ENCODE data around the gene AMDHD1. TPM values are rescaled to one million over a fixed set of nuclear protein-coding genes. Genes with fewer than 3 reads are reported as not detected.
A peak's percentile ranks its signal among the peaks of the same experiment; 100 is the strongest.

AMDHD1 gene, protein sequence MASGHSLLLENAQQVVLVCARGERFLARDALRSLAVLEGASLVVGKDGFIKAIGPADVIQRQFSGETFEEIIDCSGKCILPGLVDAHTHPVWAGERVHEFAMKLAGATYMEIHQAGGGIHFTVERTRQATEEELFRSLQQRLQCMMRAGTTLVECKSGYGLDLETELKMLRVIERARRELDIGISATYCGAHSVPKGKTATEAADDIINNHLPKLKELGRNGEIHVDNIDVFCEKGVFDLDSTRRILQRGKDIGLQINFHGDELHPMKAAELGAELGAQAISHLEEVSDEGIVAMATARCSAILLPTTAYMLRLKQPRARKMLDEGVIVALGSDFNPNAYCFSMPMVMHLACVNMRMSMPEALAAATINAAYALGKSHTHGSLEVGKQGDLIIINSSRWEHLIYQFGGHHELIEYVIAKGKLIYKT
- total RNA-seq = under 0.01 TPM in 2 replicates

DNA sequence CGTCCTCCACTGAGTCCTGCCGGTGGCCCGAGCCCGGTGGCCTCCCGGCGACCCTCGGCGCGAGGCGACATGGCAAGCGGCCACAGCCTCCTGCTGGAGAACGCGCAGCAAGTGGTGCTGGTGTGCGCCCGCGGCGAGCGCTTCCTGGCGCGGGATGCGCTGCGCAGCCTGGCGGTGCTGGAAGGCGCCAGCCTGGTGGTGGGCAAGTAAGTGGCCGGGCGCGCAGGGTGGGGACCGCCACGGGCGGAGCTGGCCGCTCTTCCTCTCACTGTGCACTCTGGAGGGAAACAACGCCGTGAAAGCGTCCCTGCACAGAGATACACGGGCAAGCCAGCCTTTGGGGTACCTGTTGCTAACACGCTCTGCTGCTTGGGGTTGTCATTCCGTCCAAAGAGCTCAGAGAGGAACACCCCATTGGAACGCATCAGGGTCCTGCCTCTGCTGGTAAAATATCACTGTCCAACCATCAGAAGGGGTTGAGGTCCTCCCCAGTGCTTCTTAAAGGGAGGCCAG lies at the start of gene AMDHD1:
TSS of gene AMDHD1 (plus strand) at position 2 of the 513 bp plus-strand sequence. CDS start at position 70, 68 bp downstream.
- peak; percentile 26 to 59 for DNase-seq (ENCODE audit: low read depth in 2 of 2)

DNA sequence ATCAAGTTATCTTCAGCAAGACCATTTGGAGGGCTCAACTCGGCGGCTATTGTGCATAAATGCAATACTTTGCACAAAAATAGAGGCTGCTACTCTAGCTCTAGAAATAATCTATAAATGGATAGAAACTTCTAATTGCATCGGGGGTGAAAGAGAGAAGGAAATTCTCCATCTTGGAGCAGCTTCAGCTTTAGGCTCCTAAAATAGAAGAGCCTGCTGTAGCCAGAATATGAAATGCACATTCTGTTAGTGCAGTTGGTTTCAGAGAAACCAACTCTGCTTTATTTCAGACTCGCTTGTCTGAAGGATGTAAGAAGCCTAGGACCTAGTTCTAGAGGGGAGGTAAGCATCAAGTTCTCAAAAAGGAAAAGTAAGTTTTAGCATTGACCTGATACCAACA lies 46.3 kb upstream of the AMDHD1 start:
- DNase-seq (ENCODE audit: low read depth in 2 of 2) = no peak

DNA sequence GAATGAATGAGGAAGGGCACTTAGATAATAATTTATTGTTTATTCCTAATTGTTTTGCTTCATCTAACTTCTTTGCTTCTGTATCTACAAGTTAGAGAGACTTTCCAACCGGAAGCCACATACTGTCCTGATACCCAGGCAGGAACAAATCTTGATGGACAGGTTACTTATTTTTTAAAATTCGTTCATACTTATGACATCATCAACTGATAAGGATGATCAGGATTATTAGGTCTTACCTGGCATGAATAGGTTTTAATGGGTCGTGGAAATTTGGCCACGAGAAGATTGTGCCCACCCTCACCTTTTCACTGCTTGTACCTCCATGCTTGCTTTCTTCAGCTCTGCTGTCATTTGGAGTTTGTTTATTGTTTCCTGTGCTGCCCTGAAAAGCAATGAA lies 45.0 kb upstream of the AMDHD1 start:
- no peak for DNase-seq (ENCODE audit: low read depth in 2 of 2)

DNA sequence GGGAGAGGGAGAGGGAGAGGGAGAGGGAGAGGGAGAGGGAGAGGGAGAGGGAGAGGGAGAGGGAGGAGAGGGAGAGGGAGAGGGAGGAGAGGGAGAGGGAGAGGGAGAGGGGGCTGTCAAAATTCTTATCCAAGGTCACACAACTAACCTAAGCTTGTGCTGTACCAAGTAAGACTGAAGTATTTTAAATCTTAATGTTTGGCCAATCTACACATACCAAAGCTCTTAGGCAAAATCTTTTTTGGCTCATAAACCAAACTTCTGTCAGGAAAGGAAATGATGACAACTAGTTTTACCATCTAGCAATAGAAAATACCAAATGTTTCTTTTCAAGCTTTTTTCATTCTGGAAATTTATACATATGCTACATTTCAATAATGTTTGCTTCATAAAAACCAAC lies 34.6 kb upstream of the AMDHD1 start:
- peak; percentile 3 to 48 for DNase-seq (ENCODE audit: low read depth in 2 of 2)

DNA sequence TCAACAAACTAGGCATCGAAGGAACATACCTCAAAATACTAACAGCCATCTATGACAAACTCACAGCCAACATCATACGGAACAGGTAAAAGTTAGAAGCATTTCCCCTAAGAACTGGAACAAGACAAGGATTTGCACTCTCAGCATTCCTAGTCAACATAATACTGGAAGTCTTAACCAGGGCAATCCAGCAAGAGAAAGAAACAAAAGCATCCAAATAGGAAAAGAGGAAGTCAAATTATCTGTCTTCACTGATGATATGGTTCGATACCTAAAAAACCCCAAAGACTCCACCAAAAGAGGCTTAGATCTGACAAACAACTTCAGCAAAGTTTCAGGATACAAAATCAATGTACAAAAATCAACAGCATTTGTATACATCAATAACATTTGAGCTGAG lies 33.3 kb upstream of the AMDHD1 start:
- DNase-seq (ENCODE audit: low read depth in 2 of 2) = no peak

DNA sequence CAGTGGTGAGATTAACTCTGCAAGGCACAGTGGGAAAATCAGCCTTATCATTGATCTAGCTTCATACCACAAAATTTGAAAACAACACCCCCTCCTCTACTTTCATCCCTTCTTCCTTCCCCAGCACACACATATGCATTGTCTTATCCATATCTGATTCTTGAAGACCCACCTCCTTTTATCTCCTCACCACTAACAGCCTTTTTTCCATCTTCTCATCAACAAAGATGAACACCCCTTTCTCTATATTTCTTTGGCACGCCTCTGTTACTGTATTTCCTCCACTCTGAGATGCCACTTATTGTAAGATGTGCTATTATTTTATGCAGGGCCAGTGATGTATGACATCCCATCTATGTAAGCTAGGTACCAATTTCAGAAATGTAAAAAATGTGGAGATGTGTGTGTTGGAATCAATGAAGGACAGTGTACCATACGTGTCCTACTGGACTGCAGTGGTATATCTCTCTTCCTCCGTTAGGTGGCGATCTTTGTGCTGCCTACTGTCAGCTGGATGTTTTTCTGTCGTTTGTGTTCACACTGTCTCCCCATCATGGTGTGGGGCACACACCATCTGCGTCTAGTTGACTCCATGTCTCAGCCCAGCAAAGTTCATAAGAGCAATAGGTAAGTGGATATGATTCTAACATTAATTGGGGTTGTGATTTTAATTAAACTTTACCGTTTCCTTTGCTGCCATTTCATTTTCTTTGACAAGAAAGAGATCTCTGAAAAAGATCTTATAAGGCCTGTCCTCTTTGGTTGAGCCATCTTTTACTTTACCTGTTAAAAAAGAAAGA lies 24.7 kb upstream of the AMDHD1 start:
- DNase-seq (ENCODE audit: low read depth in 2 of 2) = peak; percentile 39 to 60

DNA sequence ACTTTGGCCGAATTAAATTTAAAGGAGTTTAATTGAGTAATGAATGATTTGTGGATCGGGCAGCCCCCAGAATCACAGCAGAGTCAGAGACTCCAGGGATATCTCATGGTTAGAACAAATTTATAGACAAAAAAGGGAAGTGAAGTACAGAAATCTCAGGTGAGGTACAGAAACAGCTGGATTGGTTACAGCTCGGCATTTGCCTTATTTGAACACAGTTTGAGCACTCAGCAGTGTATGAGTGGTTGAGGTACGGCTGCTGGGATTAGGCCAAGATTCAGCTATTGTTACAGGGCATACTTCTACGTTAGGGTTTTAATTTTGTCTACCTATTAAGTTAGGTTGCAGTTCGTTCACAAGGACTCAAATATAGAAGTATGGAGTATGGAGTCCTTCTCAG lies 24.0 kb upstream of the AMDHD1 start:
- DNase-seq (ENCODE audit: low read depth in 2 of 2) = no peak

DNA sequence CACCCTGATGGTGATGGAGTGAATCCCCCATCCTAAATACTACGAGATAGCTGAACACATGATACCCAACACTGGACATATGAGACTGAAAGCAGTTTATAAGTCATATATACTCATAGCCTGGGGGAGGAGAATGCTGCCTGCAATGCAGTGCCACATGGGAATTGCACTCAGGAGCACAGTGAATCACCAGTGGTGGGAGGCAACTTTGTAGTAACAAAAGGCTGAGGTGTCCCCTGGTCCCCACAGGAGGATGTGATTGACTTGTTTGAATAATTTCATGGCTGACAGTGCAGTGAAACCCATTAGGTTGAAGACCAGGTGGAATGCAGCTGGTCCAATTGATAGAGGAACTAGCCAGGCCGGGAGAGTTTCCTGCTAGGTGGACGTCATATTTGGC lies 20.9 kb upstream of the AMDHD1 start:
- DNase-seq (ENCODE audit: low read depth in 2 of 2) = no peak

DNA sequence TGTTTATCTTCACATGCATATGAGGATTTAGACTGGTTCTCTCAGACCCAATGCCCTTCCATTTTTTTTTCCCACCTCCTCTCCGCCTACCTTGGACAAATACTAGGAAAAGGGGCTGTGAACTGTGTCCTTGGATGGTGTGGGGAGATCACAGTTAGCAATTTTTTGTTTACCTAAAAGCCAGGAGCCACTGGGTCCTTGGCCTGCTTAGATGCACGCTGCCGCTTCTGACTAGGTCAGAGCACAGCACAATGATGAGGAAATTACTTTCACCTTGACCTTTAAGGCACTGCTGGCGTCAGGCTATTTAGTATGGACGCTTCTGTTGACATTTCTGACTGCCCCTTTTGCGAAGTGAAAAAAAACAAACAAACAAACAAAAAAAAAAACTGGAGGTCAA lies 2.6 kb upstream of the AMDHD1 start:
- no peak for DNase-seq (ENCODE audit: low read depth in 2 of 2)

DNA sequence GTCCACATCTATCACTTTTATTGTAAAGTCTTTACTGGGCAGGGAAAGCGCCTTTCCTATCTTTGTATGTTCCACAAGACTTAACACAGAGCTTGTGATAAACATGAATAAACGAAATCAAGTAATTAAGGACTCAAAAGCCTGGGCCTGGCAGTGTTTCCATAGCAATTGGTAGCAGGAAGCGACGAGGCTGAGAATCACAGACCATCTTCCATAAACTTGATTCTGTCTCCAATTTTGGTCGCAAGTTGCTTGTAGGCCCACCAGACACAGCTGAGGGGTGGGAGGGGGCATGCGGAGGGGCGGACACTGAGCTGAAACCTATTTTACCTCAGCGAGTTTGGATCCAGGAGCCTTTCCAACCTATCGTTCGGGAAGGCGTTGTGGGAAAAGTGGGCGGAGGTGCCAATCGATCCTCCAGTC lies 1.0 kb upstream of the AMDHD1 start:
- DNase-seq (ENCODE audit: low read depth in 2 of 2) = no peak

DNA sequence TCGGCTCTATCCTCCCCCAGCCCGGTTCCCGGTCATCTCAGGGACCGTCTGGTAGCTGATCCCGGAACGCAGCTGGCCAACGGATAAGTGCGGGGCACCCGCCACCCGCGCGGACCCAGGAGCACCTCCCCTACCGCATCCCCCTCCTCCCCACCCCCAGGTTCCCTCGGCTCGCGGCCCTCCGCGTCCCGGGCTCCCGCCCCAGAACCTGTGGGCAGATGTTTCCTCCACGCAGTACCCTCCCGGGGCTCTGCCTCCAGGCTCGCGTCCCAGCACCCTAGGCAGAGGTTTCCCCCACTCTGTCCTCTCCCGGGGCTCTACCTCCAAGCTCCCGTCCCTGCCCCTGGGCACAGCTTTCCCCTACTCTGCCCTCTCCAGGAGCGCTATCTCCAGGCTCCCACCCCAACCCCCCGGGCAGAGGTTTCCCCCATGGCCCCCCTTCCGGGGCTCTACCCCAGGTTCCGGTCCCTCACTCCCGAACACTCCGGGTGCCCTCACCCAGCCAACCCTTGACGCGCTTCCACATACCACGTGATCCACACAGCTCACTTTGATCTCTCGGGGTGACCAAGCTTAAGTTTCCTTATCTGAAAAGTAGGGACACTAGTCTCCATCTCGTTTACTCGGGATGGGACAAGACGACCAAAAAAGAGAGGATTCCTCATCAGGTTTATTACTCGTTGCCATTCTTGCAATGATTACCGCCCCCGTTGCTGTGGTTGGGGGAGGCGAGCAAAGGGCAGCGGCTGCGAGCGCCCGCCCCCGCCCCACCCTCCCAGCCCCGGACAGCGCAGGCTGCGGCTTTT lies 404 bp upstream of the AMDHD1 start, which contains the start of gene CCDC38:
TSS of gene CCDC38 (minus strand) at position 91 of the 806 bp plus-strand sequence. CDS start 6,105 bp downstream, outside the sequence.
- DNase-seq (ENCODE audit: low read depth in 2 of 2) = peak in 1 of 2 donors; percentile 9

DNA sequence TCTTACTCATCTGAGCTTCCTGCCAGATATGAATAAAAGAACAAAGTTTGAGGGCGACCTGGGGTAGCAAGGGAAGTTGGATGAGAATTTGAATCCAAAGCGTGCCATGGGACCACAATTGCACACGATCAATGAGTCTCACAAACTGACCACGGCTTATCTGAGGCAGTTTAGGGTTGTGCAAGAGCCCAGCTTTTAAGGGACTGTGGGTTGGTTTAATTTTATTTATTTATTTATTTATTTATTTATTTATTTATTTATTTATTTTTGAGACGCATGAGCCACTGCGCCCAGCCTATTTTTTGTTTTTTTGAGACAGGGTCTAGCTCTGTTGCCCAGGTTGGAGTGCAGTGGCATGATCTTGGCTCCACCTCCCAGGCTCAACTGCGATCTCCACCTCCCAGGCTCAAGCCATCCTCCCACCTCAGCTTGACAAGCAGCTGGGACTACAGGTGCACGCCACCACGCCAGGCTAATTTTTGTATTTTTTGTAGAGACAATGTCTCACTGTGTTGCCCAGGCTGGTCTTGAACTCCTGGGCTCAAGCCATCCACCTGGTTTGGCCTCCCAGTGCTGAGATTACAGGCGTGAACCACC lies 1.1 kb downstream of the AMDHD1 start:
- no peak for DNase-seq (ENCODE audit: low read depth in 2 of 2)

DNA sequence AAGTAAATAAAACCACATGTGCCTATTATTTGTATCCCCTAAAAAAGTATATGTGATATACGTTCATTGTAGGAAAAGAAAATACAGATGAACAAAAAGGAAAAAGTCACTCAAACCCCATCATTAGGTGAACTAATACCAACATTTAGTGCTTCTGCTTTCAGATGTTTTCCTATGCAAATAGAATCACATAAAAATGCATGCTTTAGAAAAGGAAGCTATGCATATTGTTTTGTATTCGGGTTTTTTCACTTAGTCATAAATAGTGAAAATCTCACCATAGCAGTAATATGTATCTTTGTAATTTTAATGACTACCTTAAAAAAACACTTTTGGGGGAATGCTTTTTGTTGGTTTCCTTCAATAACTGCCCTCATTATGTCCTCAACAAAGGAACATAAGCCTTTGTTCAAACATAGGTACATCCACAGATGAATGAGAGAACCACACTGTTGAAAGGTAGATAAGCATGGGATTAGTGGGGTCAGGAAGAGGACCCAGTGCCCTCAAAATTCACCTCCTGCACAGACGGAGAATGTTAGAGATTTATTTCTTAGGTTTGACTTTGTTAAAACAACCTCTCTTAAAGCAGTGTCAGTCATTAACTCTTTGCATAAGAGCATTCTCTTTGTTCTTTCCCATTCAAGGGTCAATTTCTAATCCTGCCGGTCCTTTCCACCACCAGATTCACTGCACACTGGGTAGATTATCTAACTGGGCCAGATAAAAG lies 6.5 kb downstream of the AMDHD1 start:
- DNase-seq (ENCODE audit: low read depth in 2 of 2) = no peak

DNA sequence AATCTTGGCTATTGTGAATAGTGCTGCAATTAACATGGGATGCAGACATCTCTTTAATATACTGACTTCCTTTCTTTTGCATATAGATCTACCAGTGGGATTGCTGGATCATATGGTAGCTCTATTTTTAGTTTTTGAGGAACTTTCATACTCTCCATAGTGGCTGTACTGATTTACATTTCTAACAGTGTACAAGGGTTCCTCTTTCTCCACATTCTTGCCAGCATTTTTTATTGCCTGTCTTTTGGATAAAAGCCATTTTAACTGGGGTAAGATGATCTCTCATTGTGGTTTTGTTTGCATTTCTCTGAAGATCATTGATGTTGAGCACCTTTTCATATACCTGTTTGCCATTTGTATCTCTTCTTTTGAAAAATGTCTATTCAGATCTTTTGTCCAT lies 8.4 kb downstream of the AMDHD1 start:
- DNase-seq (ENCODE audit: low read depth in 2 of 2) = no peak

DNA sequence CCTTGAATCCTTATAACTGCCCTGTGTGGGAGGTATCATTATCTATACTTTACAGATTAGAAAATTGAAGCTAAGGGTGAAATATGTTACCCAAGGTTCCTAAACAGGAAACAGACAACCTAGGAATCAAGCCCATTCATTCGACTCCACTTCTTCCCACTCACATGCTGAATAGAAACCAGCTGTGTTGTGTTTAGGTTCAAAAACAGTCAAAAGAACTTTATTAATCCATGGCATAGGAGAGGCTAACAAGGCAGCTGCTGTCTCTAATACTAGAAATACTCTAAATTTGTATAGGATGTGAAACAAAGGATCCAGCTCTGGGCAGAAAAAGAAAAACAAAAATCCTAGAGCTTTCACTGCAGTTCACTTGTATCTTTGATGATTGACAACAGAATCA lies 9.9 kb downstream of the AMDHD1 start:
- DNase-seq (ENCODE audit: low read depth in 2 of 2) = no peak

DNA sequence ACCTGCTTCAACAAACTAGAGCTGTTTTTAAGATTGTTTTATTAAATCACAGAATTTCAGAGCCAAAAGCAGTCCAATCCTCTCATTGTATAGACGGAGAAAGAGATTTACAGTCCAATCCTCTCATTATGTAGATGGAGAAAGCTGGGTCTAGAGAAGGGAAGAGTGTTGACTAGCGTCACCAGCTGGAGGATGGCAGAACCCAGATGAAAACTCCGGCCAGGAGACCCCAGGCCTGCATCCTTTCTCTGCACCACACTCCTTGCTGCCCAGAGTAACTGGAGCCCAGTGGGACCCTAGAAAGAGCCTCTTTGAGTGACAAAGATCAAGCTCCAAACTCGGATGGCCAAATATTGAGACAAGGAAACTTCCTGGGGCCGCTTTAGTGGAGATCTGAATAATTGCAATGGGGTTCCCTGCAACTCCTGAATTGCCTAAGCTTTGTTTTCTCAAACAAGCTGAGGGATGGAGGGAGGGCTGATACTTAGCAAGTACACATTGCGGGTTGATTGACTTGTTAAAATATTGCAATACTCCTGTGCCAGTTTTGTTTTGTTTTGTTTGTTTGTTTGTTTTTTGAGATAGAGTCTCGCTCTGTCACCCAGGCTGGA lies 12.5 kb downstream of the AMDHD1 start:
- no peak for DNase-seq (ENCODE audit: low read depth in 2 of 2)

DNA sequence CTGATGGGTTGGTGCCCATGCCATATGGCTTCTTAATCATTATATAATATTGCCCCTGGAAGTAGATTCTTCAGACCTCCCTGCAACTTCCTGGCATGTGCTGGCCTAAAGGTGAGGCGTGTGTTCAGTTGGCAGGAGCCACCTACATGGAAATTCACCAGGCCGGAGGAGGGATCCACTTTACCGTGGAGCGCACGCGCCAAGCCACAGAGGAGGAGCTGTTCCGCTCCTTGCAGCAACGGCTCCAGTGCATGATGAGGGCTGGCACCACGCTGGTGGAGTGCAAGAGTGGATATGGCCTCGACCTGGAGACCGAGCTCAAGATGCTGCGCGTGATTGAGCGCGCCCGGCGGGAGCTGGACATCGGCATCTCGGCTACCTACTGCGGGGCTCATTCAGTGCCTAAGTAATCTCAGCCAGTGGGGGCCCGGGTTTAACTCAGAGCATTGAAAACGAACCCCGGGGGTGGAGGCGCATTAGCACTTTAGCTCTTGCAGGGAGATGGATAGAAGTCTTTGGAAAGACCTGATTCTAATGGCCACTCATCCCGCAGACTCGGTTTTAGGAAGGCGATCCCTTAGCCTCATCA lies 13.5 kb downstream of the AMDHD1 start:
- no peak for DNase-seq (ENCODE audit: low read depth in 2 of 2)

DNA sequence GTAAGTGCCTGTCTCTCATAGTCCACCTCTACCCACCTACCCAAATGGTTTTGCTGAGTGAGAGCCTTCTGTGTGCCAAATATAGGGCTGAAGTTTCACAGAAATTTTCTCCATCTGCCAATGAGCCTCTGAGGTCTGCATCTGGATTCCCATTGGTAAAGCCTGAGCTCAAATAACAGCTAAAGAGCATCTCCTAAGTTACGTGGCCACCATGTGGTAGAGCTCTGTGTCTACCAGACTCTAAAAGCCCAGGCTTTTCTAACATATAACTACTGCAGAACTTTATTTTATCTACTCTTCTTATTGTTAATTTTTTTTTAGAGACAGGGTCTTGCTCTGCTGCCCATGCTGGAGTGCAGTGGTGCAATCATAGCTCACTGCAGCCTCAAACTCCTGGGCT lies 16.0 kb downstream of the AMDHD1 start:
- peak in 1 of 2 donors; percentile 29 for DNase-seq (ENCODE audit: low read depth in 2 of 2)

DNA sequence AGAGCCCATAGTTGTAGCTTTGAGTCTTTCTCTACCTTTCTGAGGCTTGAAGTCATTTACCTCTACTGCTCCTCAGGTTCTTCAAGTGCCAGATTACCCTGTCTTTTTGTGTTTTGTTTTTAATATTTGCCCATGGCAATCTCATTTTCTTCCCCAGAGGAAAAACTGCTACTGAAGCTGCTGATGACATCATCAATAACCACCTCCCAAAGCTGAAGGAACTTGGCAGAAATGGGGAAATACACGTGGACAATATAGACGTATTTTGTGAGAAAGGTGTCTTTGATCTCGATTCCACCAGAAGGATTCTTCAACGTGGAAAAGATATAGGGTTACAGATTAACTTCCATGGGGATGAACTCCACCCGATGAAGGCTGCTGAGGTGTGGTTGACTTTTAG lies 17.1 kb downstream of the AMDHD1 start:
- no peak for DNase-seq (ENCODE audit: low read depth in 2 of 2)

DNA sequence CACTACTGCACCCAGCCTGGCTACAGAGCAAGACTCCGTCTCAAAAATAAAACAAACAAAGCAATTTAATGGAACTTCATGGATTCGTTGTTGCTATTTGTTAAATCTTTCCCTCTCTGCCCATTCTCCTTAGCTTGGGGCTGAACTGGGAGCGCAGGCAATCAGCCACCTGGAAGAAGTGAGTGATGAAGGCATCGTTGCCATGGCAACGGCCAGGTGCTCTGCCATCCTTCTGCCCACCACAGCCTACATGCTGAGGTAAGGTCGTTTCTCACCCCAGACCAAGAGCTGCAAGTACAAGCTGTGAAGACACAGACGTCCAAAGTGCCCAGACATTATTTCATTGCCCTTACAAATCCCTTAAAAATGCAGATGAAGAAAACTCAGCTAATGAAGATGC lies 19.1 kb downstream of the AMDHD1 start:
- no peak for DNase-seq (ENCODE audit: low read depth in 2 of 2)
